ENCODE data around the gene COL23A1. TPM values are rescaled to one million over a fixed set of nuclear protein-coding genes. Genes with fewer than 3 reads are reported as not detected.

The COL23A1 gene
- total and polyA plus RNA-seq, 2 of the 13 experiments (the other 11 are each of a cell fraction or from before 2014, with no cell fraction given), result not detected

GRCh38 chr5:178221282-178221681 lies 368.9 kb downstream of the COL23A1 start:
- Histone ChIP-seq H3K9me3 (ENCODE audit: low read length) (no peaks in the 10 kb centered on the region), H3K4me3 (replicated peaks in 1 of 3; ENCODE audit: insufficient read depth in 1 of 3, low read depth in 2 of 3, low read length in 3 of 3) (no peak overlapping the region), H3K79me2 (ENCODE audit: insufficient read depth, low read length) (no peaks in the 10 kb centered on the region), H3K4me2 (ENCODE audit: low read depth, low read length) (no peak overlapping the region), H3K9ac (ENCODE audit: insufficient read depth, low read depth, low read length) (no peak overlapping the region), H3K27ac (ENCODE audit: extremely low read length, insufficient read depth, low read length) (no peak overlapping the region), H3K4me1 (ENCODE audit: insufficient read depth, low read length) (no peaks in the 10 kb centered on the region), H3K27me3 (ENCODE audit: control insufficient read depth in 1 of 2, insufficient read depth in 2 of 2, low read length in 2 of 2) (no peaks in the 10 kb centered on the region), H2AFZ (ENCODE audit: low read length) (no peak overlapping the region), H3K36me3 (replicated peaks in 1 of 2; ENCODE audit: control insufficient read depth in 1 of 2, insufficient read depth in 2 of 2, low read length in 2 of 2) (peaks cover 5 to 19% of the 10 kb centered on the region in 2 experiments; a peak in 4 of 5 replicates), H4K20me1 (ENCODE audit: insufficient read depth, low read length) (no peaks in the 10 kb centered on the region)
- no TSS peak for BruUV-seq (replicated peaks)
- FAIRE-seq, result no peak
- CTCF ChIA-PET (ENCODE audit: low intra/inter-chr PET ratio, low total read pairs), result no interaction called here
- 96% methylated on average over 3 of the region's 3 CpGs for whole genome bisulfite sequencing (ENCODE audit: low lambda C conversion rate)
- in situ Hi-C loops (cut with HindIII; ENCODE audit: extremely low pct_ligation_motif_present, low pct_unique_long_range_greater_than_20kb), result no loop called here
- POLR2A ChIA-PET, result interaction anchor here (1.0 to 1.3 kb wide), 2 partner anchors 9 to 11 kb away, joined by 3 to 4 read pairs; partner anchors contain the start of gene PHYKPL
- no peak for DNase-seq (ENCODE audit: low spot score)
- ATAC-seq, result peak; percentile 10; the same call in 2 of the 3 replicates
- intact Hi-C loops (cut with micrococcal nuclease; ENCODE audit: unreplicated experiment), result no loop called here
- TF ChIP-seq POLR2AphosphoS2 (IDR thresholded peaks at IDR 0.05; ENCODE audit: low read depth, low read length) (0 out of 2 replicates have a peak, but pooled peaks have one; percentile 14), ZNF253 (CRISPR knock-in tag; IDR thresholded peaks at IDR 0.05; ENCODE audit: borderline replicate concordance) (no peak), ZNF33A (CRISPR knock-in tag; IDR thresholded peaks at IDR 0.05; ENCODE audit: borderline replicate concordance) (no peak), ZBTB44 (CRISPR knock-in tag; IDR thresholded peaks at IDR 0.05) (no peak), THAP7 (CRISPR knock-in tag; IDR thresholded peaks at IDR 0.05) (no peak), PAF1 (CRISPR knock-in tag; IDR thresholded peaks at IDR 0.05) (peak; percentile 51; the same call in 1 of the 2 replicates), RBFOX2 (IDR thresholded peaks at IDR 0.05; ENCODE audit: low read depth, low read length) (peak; percentile 40; the same call in 1 of the 2 replicates), ETV6 (CRISPR knock-in tag; conservative IDR thresholded peaks at IDR 0.05) (no peak), KMT2B (CRISPR knock-in tag; IDR thresholded peaks at IDR 0.05) (no peak), FOXK1 (CRISPR knock-in tag; IDR thresholded peaks at IDR 0.05; ENCODE audit: borderline replicate concordance, low read depth) (no peak), ZNF501 (CRISPR knock-in tag; IDR thresholded peaks at IDR 0.05) (no peak), RELA (CRISPR knock-in tag; IDR thresholded peaks at IDR 0.05) (no peak), ZNF503 (CRISPR knock-in tag; IDR thresholded peaks at IDR 0.05) (no peak), ZNF883 (CRISPR knock-in tag; IDR thresholded peaks at IDR 0.05; ENCODE audit: not compliant biosample characterization) (no peak), ZNF891 (CRISPR knock-in tag; IDR thresholded peaks at IDR 0.05) (no peak), ARID3A (IDR thresholded peaks at IDR 0.05; ENCODE audit: low read depth, low read length) (no peak)
